ENCODE measurements around the gene ERN2.

DNA sequence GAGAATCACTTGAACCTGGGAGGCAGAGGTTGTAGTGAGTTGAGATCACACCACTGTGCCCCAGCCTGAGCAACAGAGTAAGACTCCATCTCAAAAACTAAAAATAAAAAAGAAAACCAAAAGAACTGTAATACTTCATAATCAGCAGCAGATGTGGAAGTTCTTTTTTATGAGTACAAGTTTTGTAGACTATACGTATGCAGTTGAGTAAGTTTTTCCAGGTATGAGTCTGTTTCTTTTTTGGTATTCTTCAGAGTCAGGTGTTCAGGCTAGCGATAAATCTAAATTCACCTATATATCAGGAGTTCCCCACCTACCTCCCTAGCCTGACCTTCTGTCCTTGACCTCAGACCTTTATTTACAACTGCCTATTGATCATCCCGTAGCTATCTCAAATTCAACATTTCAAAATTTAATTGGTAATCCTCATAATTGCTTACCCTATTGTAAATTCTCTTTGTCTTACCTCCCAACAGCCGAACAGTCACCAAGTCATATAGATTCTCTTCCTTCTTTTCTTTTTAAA lies 61.0 kb downstream of the ERN2 start:
- TF ChIP-seq, protein P1, sequence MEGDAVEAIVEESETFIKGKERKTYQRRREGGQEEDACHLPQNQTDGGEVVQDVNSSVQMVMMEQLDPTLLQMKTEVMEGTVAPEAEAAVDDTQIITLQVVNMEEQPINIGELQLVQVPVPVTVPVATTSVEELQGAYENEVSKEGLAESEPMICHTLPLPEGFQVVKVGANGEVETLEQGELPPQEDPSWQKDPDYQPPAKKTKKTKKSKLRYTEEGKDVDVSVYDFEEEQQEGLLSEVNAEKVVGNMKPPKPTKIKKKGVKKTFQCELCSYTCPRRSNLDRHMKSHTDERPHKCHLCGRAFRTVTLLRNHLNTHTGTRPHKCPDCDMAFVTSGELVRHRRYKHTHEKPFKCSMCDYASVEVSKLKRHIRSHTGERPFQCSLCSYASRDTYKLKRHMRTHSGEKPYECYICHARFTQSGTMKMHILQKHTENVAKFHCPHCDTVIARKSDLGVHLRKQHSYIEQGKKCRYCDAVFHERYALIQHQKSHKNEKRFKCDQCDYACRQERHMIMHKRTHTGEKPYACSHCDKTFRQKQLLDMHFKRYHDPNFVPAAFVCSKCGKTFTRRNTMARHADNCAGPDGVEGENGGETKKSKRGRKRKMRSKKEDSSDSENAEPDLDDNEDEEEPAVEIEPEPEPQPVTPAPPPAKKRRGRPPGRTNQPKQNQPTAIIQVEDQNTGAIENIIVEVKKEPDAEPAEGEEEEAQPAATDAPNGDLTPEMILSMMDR (IDR thresholded peaks at IDR 0.05) = no peak
- no peak for TF ChIP-seq POLR2A (IDR thresholded peaks at IDR 0.05)

All from body of pancreas (tissue), 4 donors.